Right kidney (tissue), 1 donor: ENCODE data around the gene RAD9A.
"Not testable (repeated sequence)": the region's sequence is repeated elsewhere in the genome, so short reads cannot be mapped to it uniquely, and the experiment has no call there.

Experiments
- DNase-seq: peaks from one replicate; pipeline ENCODE4 v3.0.0-alpha.2; 2016

Gene RAD9A

DNA sequence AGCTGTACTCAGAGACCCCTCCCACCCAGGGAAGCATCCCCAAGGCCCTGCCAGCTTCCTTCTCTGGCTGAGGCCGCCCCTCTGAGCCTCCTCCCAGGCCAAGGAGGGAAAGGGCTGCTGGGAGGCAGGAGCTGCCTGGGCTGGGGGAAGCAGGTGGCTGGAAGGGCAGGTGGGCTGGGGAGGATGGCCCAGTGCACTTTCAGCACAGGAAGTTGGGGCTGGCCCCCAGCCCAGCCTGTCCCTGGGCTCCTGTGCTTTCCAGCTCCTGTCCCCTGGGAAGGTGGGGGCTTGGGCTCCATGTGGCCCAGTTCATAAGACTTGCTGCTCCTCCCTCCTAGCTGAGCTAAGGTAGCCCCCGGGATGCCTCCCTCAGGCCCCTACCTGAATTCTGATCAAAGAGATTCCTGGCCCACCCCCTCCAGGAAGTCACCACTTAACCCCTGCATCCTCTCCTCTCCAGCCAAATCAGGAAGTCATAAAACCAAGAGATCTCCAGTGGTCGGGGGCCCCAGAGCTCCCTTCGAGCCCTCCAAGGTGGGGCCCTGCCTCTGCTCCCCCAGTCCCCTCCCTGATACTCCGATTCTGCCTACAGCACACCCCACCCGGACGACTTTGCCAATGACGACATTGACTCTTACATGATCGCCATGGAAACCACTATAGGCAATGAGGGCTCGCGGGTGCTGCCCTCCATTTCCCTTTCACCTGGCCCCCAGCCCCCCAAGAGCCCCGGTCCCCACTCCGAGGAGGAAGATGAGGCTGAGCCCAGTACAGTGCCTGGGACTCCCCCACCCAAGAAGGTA is 5.0 kb downstream of the RAD9A start:
- DNase-seq = no peak

DNA sequence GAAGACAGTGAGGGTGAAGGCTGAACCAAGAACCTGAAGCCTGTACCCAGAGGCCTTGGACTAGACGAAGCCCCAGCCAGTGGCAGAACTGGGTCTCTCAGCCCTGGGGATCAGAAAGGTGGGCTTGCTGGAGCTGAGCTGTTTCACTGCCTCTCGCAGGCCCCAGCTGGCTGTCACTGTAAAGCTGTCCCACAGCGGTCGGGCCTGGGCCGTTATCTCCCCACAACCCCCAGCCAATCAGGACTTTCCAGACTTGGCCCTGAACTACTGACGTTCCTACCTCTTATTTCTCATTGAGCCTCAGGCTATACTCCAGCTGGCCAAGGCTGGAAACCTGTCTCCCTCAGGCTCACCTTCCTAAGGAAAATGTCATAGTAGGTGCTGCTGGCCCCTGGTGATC is 5.8 kb downstream of the RAD9A start:
- DNase-seq = no peak

GRCh38 chr11:67397986-67398660 is 6.3 kb downstream of the RAD9A start:
- no peak for DNase-seq

- no peak for DNase-seq
Measured at GRCh38 chr11:67398661-67399563, 7.1 kb downstream of the RAD9A start.

- DNase-seq = no peak
Measured at GRCh38 chr11:67400251-67400941, 8.6 kb downstream of the RAD9A start.

- no peak for DNase-seq
Measured at GRCh38 chr11:67400942-67401494, 9.2 kb downstream of the RAD9A start.

DNA sequence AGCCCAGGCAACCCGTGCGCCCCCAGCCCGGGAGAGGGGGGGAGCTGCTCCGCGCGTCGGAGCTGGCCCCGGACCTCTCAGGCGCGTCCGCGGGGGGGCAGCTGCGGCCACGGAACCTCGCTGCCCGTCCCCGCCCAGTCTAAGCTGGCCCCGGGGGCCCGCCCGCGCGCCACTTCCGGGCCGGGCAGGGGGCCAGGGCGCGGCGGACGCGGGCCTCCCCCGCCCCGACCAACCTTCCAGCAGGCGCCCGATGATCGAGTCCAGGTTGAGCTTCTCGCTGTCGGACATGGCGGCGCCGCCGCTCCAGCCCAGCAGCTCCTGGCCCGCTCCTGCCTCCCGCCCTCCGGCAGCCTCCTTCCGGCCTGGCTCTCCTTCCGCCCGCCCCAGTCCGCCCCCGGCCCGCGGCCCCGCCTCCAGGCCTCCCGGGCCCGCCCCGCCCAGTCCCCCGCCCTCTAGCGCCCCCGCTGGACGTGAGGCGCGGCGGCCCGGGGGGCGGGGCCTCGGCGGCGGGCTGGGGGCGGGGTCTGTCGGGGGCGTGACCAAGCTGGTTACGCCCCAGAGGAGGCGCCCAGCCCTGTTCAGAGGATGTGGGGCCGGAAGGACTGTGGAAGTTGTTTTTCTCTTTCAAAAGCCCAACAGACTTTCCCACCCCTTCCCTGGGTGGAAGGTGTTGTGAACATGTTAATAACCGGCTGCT is 9.9 kb downstream of the RAD9A start, which contains the start of gene PPP1CA:
Gene PPP1CA (minus strand): TSS at position 364 of the 697 bp plus-strand sequence. CDS start 76 bp downstream, at position 288.
- DNase-seq = peak; percentile 87

GRCh38 chr11:67402192-67402839 is 10.5 kb downstream of the RAD9A start:
- DNase-seq = peak; percentile 78

DNA sequence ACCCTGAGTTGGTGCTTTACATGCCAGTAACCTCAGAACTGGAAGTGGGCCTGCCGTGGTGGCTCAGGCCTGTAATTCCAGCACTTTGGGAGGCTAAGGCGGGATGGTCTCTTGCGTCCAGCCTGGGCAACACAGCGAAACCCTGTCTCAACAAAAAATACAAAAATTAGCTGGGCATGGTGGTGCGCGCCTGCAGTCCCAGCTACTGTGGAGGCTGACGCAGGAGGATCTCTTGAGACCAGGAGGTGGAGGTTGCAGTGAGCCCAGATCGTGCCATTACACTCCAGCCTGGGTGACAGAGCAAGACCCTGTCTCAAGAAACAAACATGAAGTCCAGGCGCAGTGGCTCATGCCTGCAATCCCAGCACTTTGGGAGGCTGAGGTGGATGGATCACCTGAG is 11.3 kb downstream of the RAD9A start:
- not testable (repeated sequence) for DNase-seq

DNA sequence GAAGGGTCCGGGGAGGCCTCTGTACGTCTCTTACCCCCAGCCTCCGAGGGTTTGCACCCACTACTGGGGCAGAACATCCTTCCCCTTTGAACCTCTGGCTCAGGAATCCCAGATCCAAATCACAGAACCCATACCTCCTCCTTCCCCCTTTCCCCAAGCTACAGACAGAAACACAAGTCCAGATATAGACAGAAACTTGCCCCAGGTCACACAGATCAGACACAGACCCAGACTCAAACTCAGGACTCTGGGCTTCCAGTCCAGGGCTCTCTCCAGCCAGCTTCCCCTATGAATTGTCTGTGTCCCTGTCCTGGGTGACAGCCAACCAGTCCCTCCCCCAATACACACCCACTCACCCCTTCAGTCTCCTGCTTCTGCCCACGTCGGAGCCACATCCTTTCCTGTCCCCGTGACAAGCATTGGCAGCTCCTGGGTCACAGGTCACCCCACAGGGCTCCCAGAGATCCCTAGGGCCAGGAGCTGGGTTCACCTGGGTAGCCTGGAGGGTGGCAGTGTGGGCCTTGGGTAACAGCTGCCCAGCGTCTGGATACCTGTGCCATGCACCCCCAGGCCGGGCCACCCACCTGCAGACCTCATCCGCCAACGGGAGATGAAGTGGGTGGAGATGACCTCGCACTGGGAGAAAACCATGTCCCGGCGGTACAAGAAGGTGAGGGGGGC is 12.9 kb downstream of the RAD9A start:
- no peak for DNase-seq

GRCh38 chr11:67405196-67405567 is 13.4 kb downstream of the RAD9A start:
- DNase-seq = no peak

DNA sequence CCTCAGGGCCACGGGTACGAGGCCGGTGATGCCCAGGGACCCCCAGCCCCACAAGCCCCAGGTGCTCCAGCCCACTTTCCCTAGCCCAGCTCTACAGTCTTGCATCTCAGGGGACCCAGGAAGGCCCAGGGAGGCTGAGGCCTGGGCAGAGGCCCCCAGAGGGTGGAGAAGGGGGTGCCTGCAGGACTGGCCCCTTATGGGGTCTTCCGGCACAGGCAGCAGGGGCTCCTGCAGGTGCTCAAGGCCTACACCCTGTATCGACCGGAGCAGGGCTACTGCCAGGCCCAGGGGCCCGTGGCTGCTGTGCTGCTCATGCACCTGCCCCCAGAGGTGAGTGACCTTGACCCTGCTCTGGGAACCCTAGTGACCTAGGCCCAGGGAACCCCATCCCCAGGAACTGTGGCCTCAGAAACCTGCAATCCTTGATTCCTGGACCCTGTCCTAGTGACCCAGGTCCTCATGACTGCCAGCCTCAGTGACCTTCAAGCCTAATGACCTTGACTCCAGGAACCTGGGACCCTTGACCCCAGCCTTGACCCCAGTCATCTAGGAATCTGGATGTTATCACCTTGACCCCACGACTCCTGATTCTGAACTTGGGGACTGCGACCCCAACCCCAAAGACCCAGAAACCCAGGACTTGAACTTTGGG is 14.0 kb downstream of the RAD9A start:
- no peak for DNase-seq

- no peak for DNase-seq
Measured at GRCh38 chr11:67406420-67406968, 14.7 kb downstream of the RAD9A start.

DNA sequence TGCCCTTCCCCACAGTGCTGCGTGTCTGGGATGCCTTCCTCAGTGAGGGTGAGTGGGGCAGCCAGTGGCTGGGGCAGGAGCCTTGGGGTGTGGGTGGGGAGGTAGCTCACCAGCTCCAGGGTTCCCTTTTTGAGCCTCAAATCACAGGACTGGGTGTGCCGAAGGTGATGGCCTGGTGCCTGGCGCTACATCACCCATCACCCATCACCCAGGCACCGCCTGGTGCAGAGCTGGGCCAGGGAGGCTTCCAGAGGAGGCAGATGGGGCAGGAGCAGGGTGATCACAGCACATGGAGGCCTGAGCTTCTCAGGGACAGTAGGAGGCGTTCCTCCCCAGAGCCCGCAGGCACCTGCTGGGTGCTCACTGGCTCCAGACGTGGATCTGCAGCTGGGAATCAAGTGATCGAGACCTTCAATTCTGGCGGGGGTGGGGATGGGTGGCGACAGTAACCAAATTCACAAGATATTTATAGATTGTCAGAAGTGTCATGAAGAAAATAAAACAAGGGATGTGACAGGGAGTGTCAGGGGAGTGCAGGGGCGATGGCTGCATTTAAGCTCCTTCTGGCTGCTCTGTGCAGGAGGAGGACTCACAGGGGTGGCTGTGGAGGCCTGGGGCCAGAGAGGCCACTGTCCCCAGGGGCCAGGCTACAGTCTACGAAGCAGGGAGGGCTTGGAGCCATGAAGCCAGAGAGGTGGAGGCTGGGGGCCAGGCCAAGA is 15.3 kb downstream of the RAD9A start:
- no peak for DNase-seq

- no peak for DNase-seq
Measured at GRCh38 chr11:67407688-67408163, 15.9 kb downstream of the RAD9A start.

DNA sequence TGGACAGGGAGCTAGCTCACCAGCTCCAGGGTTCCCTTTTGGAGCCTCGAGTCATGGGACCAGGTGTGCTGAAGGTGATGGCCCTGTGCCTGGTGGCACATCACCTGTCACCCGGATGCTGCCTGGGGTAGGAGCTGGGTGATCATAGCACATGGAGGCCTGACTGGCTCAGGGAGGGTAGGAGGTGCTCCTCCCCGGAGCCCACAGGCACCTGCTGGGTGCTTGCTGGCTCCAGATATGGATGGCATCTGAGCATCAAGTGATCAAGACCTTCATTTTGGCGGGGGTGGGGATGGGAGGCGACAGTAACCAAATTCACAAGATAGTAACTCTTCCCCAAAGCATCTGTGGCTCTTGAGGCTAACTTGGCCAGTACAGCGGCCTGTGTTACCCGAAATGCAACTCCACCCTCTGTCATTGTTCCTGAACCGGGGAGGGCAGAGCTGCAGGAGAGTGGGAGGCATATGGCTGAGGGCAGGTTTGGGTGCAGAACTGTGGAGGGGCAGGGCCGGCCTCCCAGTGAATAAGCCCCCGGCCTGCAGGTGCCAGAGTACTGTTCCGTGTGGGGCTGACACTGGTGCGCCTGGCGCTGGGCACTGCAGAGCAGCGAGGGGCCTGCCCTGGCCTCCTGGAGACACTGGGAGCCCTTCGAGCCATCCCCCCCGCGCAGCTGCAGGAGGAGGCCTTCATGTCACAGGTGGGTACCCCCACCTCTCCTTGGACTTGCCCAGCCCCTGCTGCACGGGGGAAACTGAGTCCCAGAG is 16.8 kb downstream of the RAD9A start:
- no peak for DNase-seq

GRCh38 chr11:67409261-67409666 is 17.5 kb downstream of the RAD9A start:
- DNase-seq = no peak
